ENCODE data around the gene RXRA.

Gene RXRA

DNA sequence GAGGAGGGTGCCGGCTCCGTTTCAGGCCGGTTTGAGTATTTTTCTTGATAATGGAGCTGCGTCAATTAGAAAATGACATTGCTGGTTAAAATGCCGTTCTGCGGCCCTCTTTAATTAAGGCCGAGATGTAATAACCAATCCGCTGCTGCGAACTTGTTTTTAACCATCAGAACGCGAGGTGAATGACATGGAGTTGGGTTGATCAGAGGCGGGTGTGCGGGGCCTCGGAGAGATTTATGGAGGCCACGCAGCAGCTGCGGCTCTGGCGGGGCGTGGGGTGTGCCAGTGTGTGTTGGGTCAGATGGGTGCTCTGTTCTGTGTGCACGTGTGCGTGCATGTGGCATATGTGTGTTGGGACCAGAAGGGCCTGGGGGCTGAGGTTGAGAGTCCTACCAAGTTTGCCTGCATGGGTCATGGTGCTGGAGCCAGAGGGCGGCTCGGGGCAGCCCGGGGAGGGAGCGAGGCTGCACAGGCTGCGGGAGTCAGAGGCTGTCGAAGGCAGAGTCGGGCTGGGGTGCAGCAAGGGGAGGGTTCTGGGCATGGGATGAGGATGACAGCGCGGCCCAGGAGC is 25.4 kb downstream of the RXRA start:
- DNase-seq (ENCODE audit: low read depth in 1 of 2, low spot score in 1 of 2) = no peak

DNA sequence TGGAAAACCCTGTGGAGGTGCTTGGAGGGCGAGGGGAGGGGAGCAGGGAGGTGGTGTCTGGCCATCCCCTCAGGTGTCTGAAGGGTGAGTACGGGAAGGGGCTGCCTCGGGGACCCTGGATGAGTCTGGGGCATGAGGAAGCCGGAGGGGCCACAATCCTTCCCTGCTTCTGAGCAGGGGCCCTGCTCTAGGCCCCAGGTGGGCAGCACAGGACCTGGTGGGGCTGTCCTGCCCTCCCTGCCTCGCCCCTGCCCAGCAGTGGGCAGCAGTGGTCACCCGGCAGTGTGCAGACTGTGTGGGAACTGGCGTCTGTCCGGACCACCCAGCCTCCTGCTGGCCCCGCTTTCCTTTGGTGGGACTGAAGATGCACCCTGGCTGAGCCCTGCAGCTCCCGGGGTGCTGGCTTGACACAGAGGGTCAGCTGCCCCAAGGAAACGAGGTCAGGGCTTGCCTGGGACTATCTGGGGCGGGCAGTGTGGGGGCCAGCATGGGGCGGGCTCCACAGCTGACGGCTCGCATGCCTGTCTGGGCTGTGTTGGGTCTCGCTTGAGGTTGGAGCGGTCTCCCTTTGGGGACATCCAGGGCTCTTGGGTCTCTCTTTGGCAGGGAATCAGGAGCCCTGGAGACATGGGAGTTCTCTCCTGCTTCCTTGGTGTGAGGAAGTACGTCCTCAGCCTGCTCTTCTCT is 26.1 kb downstream of the RXRA start:
- DNase-seq (ENCODE audit: low read depth in 1 of 2, low spot score in 1 of 2) = no peak

DNA sequence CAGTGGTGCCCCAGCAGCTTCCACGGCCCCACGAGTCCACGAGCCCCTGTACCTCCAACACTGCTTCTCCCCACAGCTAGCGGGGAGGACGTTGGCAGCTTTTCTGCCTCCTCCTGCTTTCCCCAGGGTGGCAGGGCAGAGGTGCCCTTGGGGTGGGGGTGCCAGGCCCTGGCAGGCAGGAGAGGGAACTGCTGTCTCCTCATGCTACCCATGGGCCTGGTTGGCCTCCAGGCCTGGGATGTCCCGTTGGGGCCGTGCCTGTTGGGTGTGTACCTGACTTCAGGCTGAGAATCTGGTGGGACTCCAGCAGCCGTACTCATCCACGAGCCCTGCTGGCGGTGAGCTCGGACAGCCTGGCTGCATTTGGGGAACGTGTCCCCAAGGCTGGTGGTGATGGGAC is 27.3 kb downstream of the RXRA start:
- DNase-seq (ENCODE audit: low read depth in 1 of 2, low spot score in 1 of 2) = no peak

DNA sequence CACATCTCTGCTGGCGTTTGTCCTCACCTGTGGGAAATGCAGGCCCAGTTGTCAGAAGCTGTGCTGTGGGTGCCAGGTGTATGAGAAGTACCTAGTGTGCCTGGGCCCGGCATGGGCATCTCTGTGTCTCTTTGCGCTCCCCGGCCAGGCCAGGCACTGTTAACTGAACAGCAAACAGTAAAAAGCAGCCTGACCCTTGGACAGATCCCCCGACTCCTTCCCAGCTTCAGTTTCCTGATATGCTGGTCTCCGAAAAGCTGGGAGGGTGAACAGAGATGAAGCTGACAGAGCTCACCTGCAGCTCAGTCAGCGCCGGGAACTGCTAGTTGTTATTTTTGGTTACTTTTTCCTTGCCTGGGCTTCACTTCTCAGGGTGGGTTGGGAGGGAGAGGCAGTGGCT is 28.9 kb downstream of the RXRA start:
- no peak for DNase-seq (ENCODE audit: low read depth in 1 of 2, low spot score in 1 of 2)

DNA sequence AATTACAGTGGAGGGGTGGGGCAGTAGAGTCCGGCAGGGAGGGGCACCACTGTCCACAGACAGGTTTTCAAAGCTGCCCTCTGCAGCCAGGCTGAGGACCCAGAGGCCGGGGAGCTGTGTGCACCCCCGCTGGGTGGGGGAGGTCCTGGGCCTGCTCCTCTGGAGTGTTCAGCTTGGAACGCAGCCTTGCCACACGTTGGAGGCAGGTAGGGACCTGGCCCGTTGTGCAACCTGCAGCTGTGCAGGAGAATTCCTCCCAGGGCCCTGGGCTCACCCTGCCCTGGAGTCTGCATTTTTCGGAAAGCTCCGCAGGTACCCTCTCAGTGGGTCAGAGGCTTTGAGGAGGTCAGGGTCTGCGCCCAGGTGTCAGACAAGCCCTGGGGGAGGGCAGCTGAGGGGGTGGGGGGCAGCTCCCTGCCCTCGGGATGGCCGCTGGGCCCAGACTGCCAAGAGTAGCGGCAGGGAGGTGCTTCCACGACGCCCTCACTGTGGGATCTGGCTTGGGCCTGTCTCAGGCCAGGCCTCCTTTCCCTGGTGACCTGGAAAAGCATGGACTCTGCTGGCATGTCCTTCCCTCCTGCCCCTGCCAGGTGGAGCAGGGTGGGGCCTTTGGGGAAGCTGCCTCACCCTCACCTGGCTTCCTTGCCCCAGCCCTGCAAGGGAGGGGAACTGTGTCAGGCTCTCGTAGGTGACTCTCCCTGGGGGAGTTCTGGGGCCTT is 29.5 kb downstream of the RXRA start:
- DNase-seq (ENCODE audit: low read depth in 1 of 2, low spot score in 1 of 2) = no peak

DNA sequence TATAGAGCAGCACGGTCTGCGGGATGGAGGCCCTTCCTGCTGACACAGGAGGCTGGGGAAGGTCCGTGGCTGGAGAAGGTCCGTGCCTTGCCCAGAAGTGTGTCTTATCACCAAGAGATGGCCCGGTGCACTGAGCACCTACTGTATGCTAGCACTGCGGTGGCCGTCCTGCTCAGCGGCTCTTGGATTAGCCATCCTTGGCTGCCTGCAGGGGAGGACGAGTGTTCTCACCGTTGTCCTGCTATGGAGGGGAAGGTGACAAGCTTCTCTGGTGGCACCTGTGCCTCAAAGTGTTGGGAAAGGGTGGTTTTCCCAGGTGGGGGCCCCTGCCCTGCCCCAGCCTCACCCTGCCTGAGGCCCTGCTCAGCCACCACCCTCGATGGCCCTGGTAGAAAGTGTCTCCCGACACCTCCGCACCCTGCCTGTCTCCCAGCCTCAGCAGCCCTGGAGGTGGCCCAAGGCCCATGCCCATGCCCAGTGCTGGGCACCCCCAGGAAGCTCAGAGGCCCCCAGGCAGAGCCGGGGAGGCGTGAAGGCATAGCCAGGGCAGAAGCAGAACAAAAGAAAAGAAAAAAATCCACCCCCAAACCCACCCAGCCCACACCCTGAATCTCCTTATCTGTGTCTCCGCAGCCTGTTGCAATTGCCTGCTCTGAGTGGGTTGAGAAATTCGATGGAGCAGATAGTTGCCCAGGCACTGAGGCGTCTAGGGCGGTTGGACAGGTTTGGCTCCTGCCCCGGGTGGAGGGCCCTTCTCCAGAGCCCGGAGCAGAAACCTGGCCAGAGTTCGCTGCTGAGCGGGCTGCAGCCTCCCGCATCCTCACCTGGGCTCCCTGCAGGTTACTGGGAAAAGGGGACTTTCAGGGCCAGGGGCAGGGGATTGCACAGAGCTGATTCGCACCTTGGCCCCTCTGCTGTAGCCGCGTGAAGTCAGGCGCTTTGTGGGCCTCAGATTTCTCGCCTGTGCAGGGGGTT is 30.5 kb downstream of the RXRA start:
- DNase-seq (ENCODE audit: low read depth in 1 of 2, low spot score in 1 of 2) = no peak

DNA sequence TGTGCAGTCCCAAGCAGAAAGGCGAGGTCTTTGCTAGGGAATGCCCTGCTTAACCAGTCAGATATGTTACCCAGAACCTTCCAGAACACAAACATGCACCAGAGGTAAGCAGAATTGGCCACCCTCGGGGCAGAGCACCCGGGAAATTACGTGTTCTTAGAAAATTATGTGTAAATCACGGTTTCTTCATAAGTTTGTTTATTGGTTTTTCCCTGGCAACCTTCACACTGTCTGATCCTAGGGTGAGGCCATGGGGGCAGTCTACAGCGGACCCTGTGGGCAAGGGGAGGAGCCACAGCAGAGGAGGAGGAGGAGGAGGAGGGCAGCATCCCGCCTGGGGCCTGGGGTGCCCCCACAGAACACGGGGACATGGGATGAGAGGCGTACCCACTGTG is 31.4 kb downstream of the RXRA start:
- DNase-seq (ENCODE audit: low read depth in 1 of 2, low spot score in 1 of 2) = no peak

DNA sequence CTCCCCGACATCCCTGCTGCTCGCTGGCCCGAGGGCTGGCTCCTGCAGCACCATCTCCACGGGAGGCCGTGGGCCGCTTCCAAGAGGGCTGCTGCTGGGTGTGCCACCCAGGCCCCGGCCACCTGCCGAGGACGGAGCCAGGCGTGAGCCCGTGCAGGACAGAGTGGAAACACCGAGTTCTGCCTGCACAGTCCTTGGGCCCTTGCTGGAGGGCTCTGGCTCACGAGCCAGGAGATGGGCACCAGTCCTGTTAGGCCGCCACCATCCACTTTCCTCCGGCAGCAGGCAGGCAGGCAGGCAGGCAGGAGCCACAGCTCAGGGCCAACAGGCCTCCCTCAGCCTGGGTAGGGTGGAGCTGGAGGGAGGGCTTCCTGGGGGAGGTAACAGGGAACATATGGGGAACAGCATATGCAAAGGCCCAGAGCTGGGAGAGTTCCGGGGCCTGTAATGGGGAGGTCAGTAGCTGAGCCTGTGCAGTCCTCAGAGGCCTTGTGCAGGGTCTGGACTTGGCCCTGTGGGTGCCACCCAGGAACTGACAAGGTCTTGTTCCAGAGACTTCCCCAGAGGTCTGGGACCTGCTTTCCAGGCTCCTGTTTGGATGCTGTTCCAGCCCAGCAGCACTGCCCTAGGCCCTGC is 31.9 kb downstream of the RXRA start:
- no peak for DNase-seq (ENCODE audit: low read depth in 1 of 2, low spot score in 1 of 2)

DNA sequence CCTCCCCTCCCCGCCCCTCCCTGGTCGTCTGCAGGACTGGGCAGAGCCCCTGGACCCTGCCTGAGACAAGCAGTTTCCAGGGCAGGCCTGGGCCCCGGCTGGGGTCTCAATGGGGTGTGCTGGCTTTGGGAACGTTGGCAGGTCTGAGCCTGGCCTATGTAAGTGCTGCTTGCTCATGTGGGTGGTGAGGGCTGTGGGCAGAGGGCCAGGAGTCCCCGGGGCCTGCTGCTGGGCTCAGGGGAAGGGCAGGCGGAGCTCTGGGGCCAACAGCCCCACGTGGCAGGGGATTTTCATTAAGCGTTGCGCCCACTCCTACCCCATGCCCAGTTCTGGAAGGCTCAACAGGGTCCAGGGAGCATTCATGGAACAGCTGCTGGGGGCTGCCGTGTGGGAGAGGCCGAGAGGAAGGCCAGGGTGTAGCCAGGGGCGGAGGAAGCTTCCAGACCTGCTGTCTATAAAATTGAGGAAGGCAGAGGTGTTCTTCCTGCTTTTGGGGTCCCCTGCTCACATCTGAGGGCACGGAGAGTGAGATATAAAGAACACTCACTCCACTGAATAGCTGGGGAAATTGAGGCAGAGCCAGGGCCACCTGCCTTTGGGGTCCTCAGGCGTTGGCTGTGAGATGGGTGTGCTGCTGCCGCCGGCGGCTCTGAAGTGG is 32.5 kb downstream of the RXRA start:
- no peak for DNase-seq (ENCODE audit: low read depth in 1 of 2, low spot score in 1 of 2)

DNA sequence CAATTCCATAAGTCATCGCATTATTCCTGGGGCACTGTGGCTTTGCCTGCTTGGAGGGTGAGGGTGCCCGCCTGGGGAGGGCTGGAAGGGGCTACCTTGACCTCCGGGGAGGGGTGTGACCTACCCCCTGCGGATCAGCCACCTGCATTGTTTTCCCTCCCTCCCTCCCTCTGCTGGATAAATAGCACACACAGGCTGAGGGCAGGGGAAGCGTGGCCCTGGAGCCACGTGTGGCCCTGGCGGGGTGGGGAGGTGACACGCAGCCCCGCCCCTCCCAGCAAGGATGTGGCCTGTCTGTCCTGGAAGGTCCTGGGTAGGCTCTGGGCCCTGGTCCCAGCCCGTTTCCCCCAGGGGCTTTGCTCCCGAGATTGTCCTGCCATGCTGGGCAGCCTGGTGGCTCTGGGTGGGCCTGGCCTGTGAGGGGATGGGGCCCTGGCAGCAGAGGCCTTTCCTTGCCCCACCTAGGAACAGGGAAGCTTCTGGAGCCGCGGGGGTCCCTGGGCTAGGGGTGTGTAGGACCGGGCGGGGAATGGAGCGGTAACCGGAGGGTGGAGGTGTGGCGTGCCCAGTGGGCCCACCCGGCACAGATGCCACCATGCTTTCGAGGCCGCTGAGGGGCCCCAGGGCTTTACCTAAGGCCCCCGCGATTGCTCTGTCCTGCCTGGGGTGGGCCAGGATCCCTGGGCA is 33.4 kb downstream of the RXRA start:
- DNase-seq (ENCODE audit: low read depth in 1 of 2, low spot score in 1 of 2) = no peak

DNA sequence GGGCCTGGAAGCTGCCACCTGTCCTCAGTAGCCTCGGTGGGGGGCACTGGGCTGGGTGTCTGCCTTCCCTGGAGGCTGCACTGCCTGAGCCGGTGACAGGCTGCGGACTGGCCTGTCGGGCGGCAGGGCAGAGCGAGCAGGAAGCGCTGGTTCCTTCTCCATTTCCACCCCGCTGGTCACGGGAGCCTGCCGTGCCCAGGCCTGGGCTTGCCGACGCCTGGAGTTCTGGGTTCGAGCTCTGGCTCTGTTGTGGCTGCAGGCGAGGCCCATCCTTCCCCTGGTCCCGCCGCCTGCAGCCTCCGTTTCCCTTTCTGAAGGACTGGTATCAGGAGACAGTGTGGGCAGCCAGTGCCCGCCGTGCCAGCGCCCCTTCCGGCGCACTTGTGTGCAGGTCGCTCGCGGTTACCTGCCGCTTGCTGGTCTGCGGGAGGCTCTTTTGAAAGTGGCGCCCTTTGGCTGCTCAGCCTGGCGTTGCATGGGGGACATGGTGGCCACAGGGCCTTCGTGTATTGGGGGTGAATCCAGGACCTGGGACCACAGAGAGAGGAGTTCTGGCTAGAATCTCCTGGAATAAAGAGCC is 34.0 kb downstream of the RXRA start:
- DNase-seq (ENCODE audit: low read depth in 1 of 2, low spot score in 1 of 2) = no peak

DNA sequence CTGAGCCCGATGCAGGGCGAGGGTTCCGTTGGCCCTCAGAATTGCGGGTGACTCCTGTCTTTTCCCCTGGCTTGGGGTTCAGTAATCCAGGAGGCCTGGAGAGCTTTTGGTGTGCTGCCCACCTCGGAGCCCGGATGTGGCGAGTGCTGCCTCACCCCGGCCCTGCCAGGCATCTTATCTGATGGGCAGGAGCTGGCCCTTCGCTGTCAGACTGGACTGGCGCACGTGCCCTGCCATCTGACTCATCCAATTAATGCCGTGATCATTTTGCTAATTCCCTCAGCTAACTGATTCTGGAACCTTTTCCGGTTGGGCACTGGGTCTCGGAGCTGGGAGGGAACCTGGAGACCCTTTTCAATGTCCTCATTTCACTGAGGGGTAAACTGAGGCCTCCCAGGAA is 34.6 kb downstream of the RXRA start:
- no peak for DNase-seq (ENCODE audit: low read depth in 1 of 2, low spot score in 1 of 2)

DNA sequence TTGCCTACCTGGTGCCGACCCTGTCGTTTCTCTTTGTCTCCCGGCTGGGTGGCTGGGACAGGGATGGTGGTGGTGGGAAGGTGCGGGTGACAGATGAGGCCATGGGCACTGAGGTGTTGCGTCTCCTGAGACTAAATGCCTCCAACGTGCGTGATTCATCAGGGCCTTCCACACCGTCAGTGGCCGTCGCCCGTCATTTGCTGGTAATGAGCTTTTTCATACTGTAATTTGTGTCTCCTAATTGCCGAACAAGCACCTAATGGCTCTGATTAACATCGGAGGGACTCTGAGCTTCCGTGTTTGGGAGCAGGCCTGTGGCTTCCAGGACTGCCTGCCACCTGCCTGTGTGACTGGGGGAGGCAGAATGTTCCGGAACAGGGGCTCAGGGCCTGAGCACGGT is 35.2 kb downstream of the RXRA start:
- DNase-seq (ENCODE audit: low read depth in 1 of 2, low spot score in 1 of 2) = no peak

DNA sequence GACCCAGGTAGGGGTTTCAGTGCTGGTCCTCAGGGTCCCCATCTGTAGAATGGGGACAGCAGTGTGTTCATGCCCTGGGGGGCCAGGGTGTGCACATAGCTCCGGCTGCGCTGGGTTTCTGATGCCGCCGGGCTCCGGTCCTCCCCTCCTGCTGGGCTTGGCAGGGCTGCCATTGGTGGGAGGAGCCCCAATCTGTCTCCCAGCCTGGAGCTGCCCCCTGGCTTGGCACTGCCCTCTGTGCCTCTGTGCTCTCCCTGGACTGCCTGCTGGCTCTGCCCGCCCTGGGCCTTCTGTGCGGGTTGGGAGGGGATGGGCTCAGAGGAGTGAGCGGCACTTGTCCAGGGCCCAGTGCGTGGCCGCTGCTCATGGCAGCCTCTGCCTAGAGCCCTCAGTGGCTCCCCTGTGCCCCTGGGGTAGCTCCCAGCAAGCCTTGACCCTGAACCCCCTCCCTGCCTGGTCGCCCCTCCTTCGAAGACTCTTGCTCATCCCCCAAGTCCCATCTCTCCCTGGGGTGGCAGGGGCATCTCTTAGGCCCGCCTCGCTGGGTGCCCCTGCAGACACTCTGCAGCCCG is 35.7 kb downstream of the RXRA start:
- no peak for DNase-seq (ENCODE audit: low read depth in 1 of 2, low spot score in 1 of 2)

DNA sequence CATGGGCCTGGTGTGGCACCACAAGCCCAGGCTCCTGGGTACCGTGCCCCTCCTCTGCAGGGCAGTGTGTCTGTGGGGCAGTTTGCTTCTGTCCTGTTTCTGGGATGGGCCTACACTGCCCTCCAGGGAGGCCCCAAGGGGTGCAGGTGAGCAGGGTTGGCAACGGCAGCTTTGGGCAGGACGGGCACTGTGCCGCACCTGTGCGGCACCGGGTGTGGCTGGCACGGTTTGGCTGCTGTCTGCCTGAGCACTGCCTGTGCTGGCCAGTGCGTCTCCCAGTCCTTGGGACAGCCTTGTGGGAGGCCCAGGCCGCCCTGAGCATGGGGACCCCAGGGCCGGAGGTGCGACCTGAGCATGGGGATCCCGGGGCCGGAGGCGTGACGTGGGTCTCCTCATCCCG is 37.2 kb downstream of the RXRA start:
- DNase-seq (ENCODE audit: low read depth in 1 of 2, low spot score in 1 of 2) = no peak

DNA sequence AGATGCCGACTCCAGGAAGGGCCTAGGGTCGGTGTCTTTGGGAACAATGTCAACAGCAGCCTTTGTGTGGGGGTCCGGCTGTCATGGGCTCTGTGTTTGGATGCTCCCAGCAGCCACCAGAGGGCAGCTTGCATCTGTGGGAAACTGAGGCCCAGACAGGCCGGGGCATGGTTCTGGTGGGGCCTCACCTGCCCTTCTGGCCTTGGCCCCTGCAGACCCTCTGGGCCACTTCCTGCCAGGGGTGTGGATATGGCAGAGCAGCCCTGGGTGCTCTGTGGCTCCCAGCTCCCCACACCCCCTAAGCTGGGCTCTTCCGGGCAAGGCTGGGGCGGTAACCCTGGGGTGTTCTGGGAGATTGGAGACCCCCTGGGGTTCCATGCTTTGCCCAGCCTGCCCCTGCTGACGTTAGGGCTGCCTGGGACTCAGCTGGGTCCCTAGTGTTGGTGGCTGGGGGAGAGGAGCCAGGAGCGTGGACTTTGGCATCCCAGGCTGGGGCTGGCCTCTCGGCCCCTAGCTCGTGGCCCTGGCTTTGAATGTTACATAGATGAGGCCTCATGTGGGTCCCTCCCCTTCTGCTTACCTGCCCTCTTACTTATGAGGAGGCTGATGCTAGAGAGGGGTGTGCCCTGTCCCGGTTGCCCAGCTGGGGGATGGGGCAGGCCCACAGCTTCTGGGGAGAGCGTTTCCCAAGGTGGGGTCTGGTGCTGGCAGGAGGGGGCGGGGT is 38.3 kb downstream of the RXRA start:
- no peak for DNase-seq (ENCODE audit: low read depth in 1 of 2, low spot score in 1 of 2)

DNA sequence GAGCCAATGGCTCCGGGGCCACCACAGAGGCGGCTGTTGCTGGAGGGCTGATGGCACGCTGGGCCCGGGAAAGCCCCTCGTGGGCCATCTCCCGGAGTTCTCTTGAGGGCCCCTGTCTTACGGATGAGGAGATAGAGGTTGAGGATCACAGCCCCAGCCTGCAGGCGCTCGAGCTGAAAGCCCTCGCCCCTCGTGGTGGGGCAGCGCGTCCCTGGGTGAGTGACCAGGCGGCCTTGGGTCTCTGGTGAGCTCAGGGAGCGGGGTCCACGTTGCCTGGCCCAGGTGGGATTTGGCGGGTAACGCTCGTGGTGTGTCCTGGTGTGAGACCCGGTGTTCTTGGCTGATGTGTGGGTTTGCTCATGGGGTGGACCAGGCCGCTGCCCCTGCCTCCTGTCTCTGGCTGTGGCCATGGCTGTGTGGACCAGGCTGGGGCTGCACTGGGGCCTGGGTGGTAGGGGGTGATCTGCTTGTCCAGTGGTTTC is 38.9 kb downstream of the RXRA start:
- no peak for DNase-seq (ENCODE audit: low read depth in 1 of 2, low spot score in 1 of 2)

DNA sequence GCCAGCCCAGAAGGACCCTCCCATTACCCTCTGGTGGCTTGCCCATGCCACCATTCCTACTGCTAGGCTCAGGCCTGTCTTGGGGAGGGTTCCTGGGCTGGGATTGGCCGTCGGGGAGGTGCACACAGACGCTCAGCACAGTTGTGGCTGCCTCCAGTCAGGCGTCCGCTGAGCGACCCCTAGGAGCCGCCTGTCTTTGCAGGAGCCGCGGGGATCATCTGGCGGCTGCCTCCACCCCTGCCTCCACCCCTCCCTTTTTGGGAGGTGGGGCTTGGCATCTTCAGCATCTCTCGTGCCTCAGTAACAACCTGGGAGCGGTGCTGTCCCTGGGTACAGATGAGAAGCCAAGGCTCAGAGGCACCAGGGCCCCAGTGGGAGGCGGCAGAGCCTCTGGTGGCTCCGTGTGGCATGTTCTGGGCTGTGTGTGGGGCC is 39.6 kb downstream of the RXRA start:
- DNase-seq (ENCODE audit: low read depth in 1 of 2, low spot score in 1 of 2) = no peak

All from activated CD4-positive, alpha-beta T cell treated with anti-CD3 and anti-CD28 coated beads, Interleukin-2, amount 50 U/mL, for 24 hours (primary cell).